GM12892 (cell line): ENCODE results near the gene ARHGAP24.

Source experiments
- POLR2A ChIP-seq: IDR thresholded peaks from 2 replicates; pipeline ENCODE4 v1.6.1; 2011; ENCODE audit warnings: low read depth, low read length, control low read depth
- TAF1 ChIP-seq: IDR thresholded peaks from 2 replicates; pipeline ENCODE4 v1.6.1; 2011; ENCODE audit warnings: low read depth, mild to moderate bottlenecking, control low read depth, low read length, borderline replicate concordance

GRCh38 chr4:85478576-85478975, 3.6 kb downstream of the ARHGAP24 start:
- TF ChIP-seq POLR2A (no peak), TAF1 (no peak)
